Measurements from ENCODE around the gene SH2D4B. TPM values are rescaled to one million over a fixed set of nuclear protein-coding genes. Genes with fewer than 3 reads are reported as not detected.

The SH2D4B gene
- total RNA-seq, 1 experiment from 2014 or later: 0.24 TPM

DNA sequence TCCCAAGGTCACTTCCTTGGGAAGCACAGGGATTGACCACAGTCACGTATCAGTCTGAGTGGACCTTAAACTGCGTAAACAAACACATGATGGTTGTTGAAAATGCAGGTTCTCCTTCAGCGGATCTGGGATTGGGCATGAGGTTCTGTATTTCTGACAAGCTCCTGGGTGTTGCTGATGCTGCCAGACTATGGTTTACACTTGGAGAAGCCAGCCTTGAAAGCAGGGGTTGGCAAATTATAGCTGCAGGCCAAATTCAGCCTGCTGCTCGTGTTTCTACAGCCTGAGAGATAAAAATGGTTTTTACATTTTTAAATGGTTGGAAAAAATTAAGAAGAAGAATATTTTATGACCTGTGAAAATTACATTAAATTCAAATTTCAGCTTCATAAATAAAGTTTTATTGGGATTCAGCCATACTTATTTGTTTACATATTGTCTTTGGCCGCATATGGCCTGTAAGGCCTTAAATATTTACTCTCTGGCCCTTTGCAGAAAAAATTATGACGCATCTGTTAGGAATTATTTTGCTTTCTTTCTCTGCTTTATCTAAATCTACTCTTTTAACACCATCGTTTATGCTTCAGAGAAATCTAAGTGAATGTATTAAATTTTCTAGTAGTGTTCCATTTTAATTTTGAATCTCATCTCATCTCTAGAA, 109.6 kb downstream of the SH2D4B start:
- no peak overlapping the region for H3K27ac ChIP-seq
- no peaks in the 10 kb centered on the region for H4K20me1 ChIP-seq (ENCODE audit: insufficient read depth)
- TF ChIP-seq, protein P1, sequence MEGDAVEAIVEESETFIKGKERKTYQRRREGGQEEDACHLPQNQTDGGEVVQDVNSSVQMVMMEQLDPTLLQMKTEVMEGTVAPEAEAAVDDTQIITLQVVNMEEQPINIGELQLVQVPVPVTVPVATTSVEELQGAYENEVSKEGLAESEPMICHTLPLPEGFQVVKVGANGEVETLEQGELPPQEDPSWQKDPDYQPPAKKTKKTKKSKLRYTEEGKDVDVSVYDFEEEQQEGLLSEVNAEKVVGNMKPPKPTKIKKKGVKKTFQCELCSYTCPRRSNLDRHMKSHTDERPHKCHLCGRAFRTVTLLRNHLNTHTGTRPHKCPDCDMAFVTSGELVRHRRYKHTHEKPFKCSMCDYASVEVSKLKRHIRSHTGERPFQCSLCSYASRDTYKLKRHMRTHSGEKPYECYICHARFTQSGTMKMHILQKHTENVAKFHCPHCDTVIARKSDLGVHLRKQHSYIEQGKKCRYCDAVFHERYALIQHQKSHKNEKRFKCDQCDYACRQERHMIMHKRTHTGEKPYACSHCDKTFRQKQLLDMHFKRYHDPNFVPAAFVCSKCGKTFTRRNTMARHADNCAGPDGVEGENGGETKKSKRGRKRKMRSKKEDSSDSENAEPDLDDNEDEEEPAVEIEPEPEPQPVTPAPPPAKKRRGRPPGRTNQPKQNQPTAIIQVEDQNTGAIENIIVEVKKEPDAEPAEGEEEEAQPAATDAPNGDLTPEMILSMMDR (conservative IDR thresholded peaks at IDR 0.05): no peak
- TF ChIP-seq EZH2 (IDR thresholded peaks at IDR 0.05; ENCODE audit: low read depth): no peak
- ChIA-PET POLR2A (ENCODE audit: unreplicated experiment) (no interaction called here), CTCF (interaction anchor here (0.5 kb wide), 1 partner anchor 206 kb away, joined by 3 read pairs; no protein-coding TSS in a partner anchor)
- H3K36me3 ChIP-seq (ENCODE audit: low read depth): no peaks in the 10 kb centered on the region
- H3K9me3 ChIP-seq (ENCODE audit: insufficient read depth, low read depth): no peaks in the 10 kb centered on the region
- no peaks in the 10 kb centered on the region for H3F3A ChIP-seq (ENCODE audit: insufficient read depth, low read depth)
- H3K79me2 ChIP-seq (ENCODE audit: low read depth): no peaks in the 10 kb centered on the region
- H3K27me3 ChIP-seq (ENCODE audit: insufficient read depth, low read depth): peaks cover 98% of the 10 kb centered on the region
- no peaks in the 10 kb centered on the region for H3K4me1 ChIP-seq (replicated peaks; ENCODE audit: insufficient read depth)
- H3K9me2 ChIP-seq (ENCODE audit: insufficient read depth): no peaks in the 10 kb centered on the region
- no peak overlapping the region for H2AFZ ChIP-seq
- BruUV-seq (replicated peaks): no TSS peak
- H3K4me3 ChIP-seq: no peak overlapping the region
- intact Hi-C loops (cut with micrococcal nuclease; ENCODE audit: unreplicated experiment): no loop called here
- DNase-seq: no peak
- no peak overlapping the region for H3K4me2 ChIP-seq

DNA sequence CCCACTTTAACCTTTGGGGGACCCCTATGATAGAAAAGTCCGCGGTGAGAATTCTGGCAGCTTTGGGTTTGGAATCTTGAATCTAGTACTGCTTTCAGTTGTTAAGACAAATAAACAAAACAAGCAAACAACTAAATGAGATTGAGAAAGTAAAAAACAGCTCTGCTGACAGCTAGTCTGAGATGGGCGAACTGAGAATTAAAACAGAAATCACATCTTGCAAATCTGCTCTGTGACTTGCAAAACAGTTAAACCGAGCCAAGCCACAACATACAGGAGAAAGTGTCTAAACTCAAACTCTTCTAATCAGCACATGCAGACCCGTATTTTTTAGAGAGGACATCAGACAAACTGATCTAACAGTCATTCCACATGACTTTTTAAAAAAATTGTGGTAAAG, 110.4 kb downstream of the SH2D4B start:
- Histone ChIP-seq H3K9me3 (ENCODE audit: insufficient read depth, low read depth) (no peaks in the 10 kb centered on the region), H3K79me2 (ENCODE audit: low read depth) (no peaks in the 10 kb centered on the region), H4K20me1 (ENCODE audit: insufficient read depth) (no peaks in the 10 kb centered on the region), H3K36me3 (ENCODE audit: low read depth) (no peaks in the 10 kb centered on the region), H3K9me2 (ENCODE audit: insufficient read depth) (no peaks in the 10 kb centered on the region), H3K4me3 (no peak overlapping the region), H3K4me1 (replicated peaks; ENCODE audit: insufficient read depth) (no peaks in the 10 kb centered on the region), H3K27me3 (ENCODE audit: insufficient read depth, low read depth) (peaks cover 98% of the 10 kb centered on the region), H3K4me2 (no peak overlapping the region), H2AFZ (no peak overlapping the region), H3K27ac (no peak overlapping the region), H3F3A (ENCODE audit: insufficient read depth, low read depth) (no peaks in the 10 kb centered on the region)
- no peak for DNase-seq
- CTCF ChIA-PET: interaction anchor here (0.5 kb wide), 1 partner anchor 207 kb away, joined by 3 read pairs; no protein-coding TSS in a partner anchor
- no TSS peak for BruUV-seq (replicated peaks)
- TF ChIP-seq, protein P1 (conservative IDR thresholded peaks at IDR 0.05): no peak
- TF ChIP-seq EZH2 (IDR thresholded peaks at IDR 0.05; ENCODE audit: low read depth): no peak
- intact Hi-C loops (cut with micrococcal nuclease; ENCODE audit: unreplicated experiment): no loop called here
- POLR2A ChIA-PET (ENCODE audit: unreplicated experiment): no interaction called here

DNA sequence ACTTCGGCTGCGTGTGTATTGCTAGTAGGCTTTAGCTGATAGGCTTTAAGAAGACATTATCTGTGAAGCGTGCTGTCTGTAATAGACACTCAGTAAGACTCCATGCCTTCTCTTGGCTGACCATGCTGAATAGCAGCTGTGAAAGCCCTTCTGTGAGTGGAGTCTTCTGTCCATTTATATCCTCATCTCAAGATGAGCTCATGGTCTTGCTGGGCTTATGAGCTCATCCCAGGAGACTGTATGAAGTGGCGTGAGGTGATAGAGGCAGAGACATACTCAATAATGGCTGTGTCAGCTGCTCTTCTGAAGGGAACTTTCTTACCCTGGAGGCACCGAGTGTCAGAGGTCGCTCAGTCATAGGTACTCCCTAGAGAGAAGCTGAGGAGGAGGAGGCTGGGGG, 111.5 kb downstream of the SH2D4B start:
- intact Hi-C loops (cut with micrococcal nuclease; ENCODE audit: unreplicated experiment): no loop called here
- H3K27me3 ChIP-seq (ENCODE audit: insufficient read depth, low read depth): peaks cover 98% of the 10 kb centered on the region
- TF ChIP-seq EZH2 (IDR thresholded peaks at IDR 0.05; ENCODE audit: low read depth): no peak
- no peak overlapping the region for H3K27ac ChIP-seq
- no peak overlapping the region for H2AFZ ChIP-seq
- no peak overlapping the region for H3K4me2 ChIP-seq
- no peaks in the 10 kb centered on the region for H3F3A ChIP-seq (ENCODE audit: insufficient read depth, low read depth)
- H3K4me3 ChIP-seq: no peak overlapping the region
- DNase-seq: no peak
- H3K4me1 ChIP-seq (replicated peaks; ENCODE audit: insufficient read depth): no peaks in the 10 kb centered on the region
- H3K9me2 ChIP-seq (ENCODE audit: insufficient read depth): no peaks in the 10 kb centered on the region
- BruUV-seq (replicated peaks): no TSS peak
- no peaks in the 10 kb centered on the region for H3K9me3 ChIP-seq (ENCODE audit: insufficient read depth, low read depth)
- POLR2A ChIA-PET (ENCODE audit: unreplicated experiment): interaction anchor here (0.5 kb wide), 1 partner anchor 257 kb away, joined by 3 read pairs; no protein-coding TSS in a partner anchor
- no peaks in the 10 kb centered on the region for H4K20me1 ChIP-seq (ENCODE audit: insufficient read depth)
- CTCF ChIA-PET: no interaction called here
- H3K79me2 ChIP-seq (ENCODE audit: low read depth): no peaks in the 10 kb centered on the region
- H3K36me3 ChIP-seq (ENCODE audit: low read depth): no peaks in the 10 kb centered on the region

DNA sequence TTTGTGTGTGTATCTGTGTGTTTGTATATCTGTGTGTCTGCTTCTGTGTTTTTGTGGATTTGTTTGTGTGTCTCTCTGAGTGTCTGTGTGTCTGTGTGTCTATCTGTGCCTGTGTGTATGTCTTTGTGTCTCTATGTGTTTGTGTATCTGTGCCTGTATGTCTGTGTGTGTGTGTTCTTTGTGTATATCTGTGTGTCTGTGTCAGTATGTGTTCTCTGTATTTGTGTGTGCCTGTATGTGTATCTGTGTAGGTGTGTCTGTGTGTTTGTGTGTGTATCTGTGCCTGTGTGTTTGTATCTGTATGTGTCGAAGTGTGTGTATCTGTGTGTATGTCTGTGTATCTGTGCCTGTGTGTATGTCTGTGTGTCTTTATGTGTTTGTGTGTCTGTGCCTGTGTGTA, 118.2 kb downstream of the SH2D4B start:
- Histone ChIP-seq H3K9me2 (ENCODE audit: insufficient read depth) (no peaks in the 10 kb centered on the region), H3K4me1 (replicated peaks; ENCODE audit: insufficient read depth) (no peaks in the 10 kb centered on the region), H3K9me3 (ENCODE audit: insufficient read depth, low read depth) (0 out of 2 replicates have a peak, but pooled peaks cover 6% of the 10 kb centered on the region), H3K4me2 (no peak overlapping the region), H3F3A (ENCODE audit: insufficient read depth, low read depth) (no peaks in the 10 kb centered on the region), H4K20me1 (ENCODE audit: insufficient read depth) (no peaks in the 10 kb centered on the region), H2AFZ (no peak overlapping the region), H3K36me3 (ENCODE audit: low read depth) (no peaks in the 10 kb centered on the region), H3K27ac (no peak overlapping the region), H3K27me3 (ENCODE audit: insufficient read depth, low read depth) (peaks cover 59% of the 10 kb centered on the region), H3K79me2 (ENCODE audit: low read depth) (no peaks in the 10 kb centered on the region), H3K4me3 (no peak overlapping the region)
- ChIA-PET CTCF (no interaction called here), POLR2A (ENCODE audit: unreplicated experiment) (no interaction called here)
- no TSS peak for BruUV-seq (replicated peaks)
- intact Hi-C loops (cut with micrococcal nuclease; ENCODE audit: unreplicated experiment): no loop called here
- DNase-seq: no peak
- TF ChIP-seq, protein P1 (conservative IDR thresholded peaks at IDR 0.05): no peak
- TF ChIP-seq EZH2 (IDR thresholded peaks at IDR 0.05; ENCODE audit: low read depth): no peak

All from PC-9 (cell line).